Liver (tissue), 9 donors: ENCODE data around the gene TUBA3C. TPM values are rescaled to one million over a fixed set of nuclear protein-coding genes. Genes with fewer than 3 reads are reported as not detected.

Experiments
- DNase-seq: peaks from one replicate; pipeline ENCODE4 v3.0.0-alpha.2; 2017; ENCODE audit warnings: low spot score
- H3K27ac ChIP-seq, 2 donors: one replicate each; pipeline ENCODE4 v1.7.0; 2013; ENCODE audit warnings: inconsistent platforms in 2 of 2, low read length in 2 of 2, control low read depth in 1 of 2, low read depth in 1 of 2, mild to moderate bottlenecking in 1 of 2
- H3K27me3 ChIP-seq, 4 donors: one replicate each; pipeline versions ENCODE4 v1.6.1 to v1.7.0; 2013; ENCODE audit warnings: low read length in 3 of 4, inconsistent platforms in 1 of 4, mild to moderate bottlenecking in 1 of 4, moderate library complexity in 1 of 4; ENCODE audit not compliant: control insufficient read depth in 4 of 4, insufficient read depth in 4 of 4
- H3K36me3 ChIP-seq, 4 donors: one replicate each; pipeline versions ENCODE4 v1.6.1 to v1.7.0; 2013; ENCODE audit warnings: low read length in 3 of 4, mild to moderate bottlenecking in 3 of 4, low read depth in 1 of 4, moderate library complexity in 1 of 4; ENCODE audit not compliant: control insufficient read depth in 4 of 4, insufficient read depth in 3 of 4
- H3K4me1 ChIP-seq, 4 donors: one replicate each; pipeline versions ENCODE4 v1.6.1 to v1.7.0; 2013; ENCODE audit warnings: low read length in 3 of 4, mild to moderate bottlenecking in 3 of 4, moderate library complexity in 1 of 4; ENCODE audit not compliant: control insufficient read depth in 4 of 4, insufficient read depth in 4 of 4
- H3K4me3 ChIP-seq, 3 donors: one replicate each; pipeline versions ENCODE4 v1.6.1 to v1.7.0; 2013; ENCODE audit warnings: low read length in 3 of 3, control low read depth in 1 of 3, low read depth in 1 of 3, mild to moderate bottlenecking in 1 of 3
- H3K9ac ChIP-seq, 2 donors: one replicate each; pipeline ENCODE4 v1.7.0; 2013; ENCODE audit warnings: low read length in 2 of 2, mild to moderate bottlenecking in 2 of 2, moderate library complexity in 2 of 2, control low read depth in 1 of 2, low read depth in 1 of 2
- H3K9me3 ChIP-seq, 4 donors: one replicate each; pipeline versions ENCODE4 v1.6.1 to v1.7.0; 2013; ENCODE audit warnings: low read length in 3 of 4; ENCODE audit not compliant: control insufficient read depth in 4 of 4
- ATF3 ChIP-seq: IDR thresholded peaks from 2 replicates; pipeline ENCODE4 v1.6.1; 2016; ENCODE audit warnings: antibody characterized with exemption
- CTCF ChIP-seq: fragments of 150-350 bp; IDR thresholded peaks from 2 replicates; pipeline ENCODE4 v1.5.1; 2017; ENCODE audit warnings: improper control_type of control experiment, low read depth, low read length; ENCODE audit not compliant: missing input control
- EGR1 ChIP-seq, 2 donors: IDR thresholded peaks; 2 replicates each; pipeline ENCODE4 v1.6.1; 2016 to 2018; ENCODE audit warnings: antibody characterized with exemption in 2 of 2, low read depth in 2 of 2
- FOXA1 ChIP-seq: IDR thresholded peaks from 2 replicates; pipeline ENCODE4 v1.6.1; 2016; ENCODE audit warnings: antibody characterized with exemption
- FOXA2 ChIP-seq: IDR thresholded peaks from 2 replicates; pipeline ENCODE4 v1.6.1; 2016; ENCODE audit warnings: antibody characterized with exemption
- GABPA ChIP-seq, 2 donors: IDR thresholded peaks in 1 of 2; conservative IDR thresholded peaks in 1 of 2; 2 replicates each; pipeline ENCODE4 v1.6.1; 2016; ENCODE audit warnings: antibody characterized with exemption in 2 of 2, mild to moderate bottlenecking in 1 of 2, moderate library complexity in 1 of 2
- HNF4A ChIP-seq, 2 donors: conservative IDR thresholded peaks; 2 replicates each; pipeline ENCODE4 v1.6.1; 2016; ENCODE audit warnings: antibody characterized with exemption in 2 of 2, mild to moderate bottlenecking in 2 of 2
- HNF4G ChIP-seq: IDR thresholded peaks from 2 replicates; pipeline ENCODE4 v1.6.1; 2016; ENCODE audit warnings: antibody characterized with exemption
- JUND ChIP-seq, 2 donors: IDR thresholded peaks; 2 replicates each; pipeline ENCODE4 v1.6.1; 2016; ENCODE audit warnings: antibody characterized with exemption in 2 of 2
- NR2F2 ChIP-seq: IDR thresholded peaks from 2 replicates; pipeline ENCODE4 v1.6.1; 2016; ENCODE audit warnings: antibody characterized with exemption
- RAD21 ChIP-seq, 2 donors: IDR thresholded peaks; 2 replicates each; pipeline ENCODE4 v1.6.1; 2016; ENCODE audit warnings: antibody characterized with exemption in 2 of 2, mild to moderate bottlenecking in 2 of 2
- RXRA ChIP-seq, 2 donors: IDR thresholded peaks; 2 replicates each; pipeline ENCODE4 v1.6.1; 2017 to 2018; ENCODE audit warnings: antibody characterized with exemption in 2 of 2, mild to moderate bottlenecking in 1 of 2
- SP1 ChIP-seq: IDR thresholded peaks from 2 replicates; pipeline ENCODE4 v1.6.1; 2018; ENCODE audit warnings: antibody characterized with exemption, mild to moderate bottlenecking
- TAF1 ChIP-seq: conservative IDR thresholded peaks from 2 replicates; pipeline ENCODE4 v1.6.1; 2016; ENCODE audit warnings: antibody characterized with exemption, mild to moderate bottlenecking
- YY1 ChIP-seq: IDR thresholded peaks from 2 replicates; pipeline ENCODE4 v1.6.1; 2016; ENCODE audit warnings: antibody characterized with exemption, mild to moderate bottlenecking
- ZBTB33 ChIP-seq: IDR thresholded peaks from 2 replicates; pipeline ENCODE4 v1.6.1; 2016; ENCODE audit warnings: antibody characterized with exemption
- WGBS: extraction: QIAGEN DNeasy Blood & Tissue Kit; methylation state at CpG from one replicate; pipeline ENCODE4 v1.1.7; 2013; 5-methylcytosine and 5-hydroxymethylcytosine counted together
- polyA plus RNA-seq, 2 donors: library from polyadenylated mRNA; stranded (reverse) in 1 of 2; unstranded in 1 of 2; fragments of 200-250 nt in 1 of 2; fragments of >200 nt in 1 of 2; fragmentation: Nextera tagmentation in 1 of 2; extraction: Ambion mirVana in 1 of 2; gene quantifications; one replicate each; pipeline versions ENCODE4 v1.2.1 to v1.2.3, GENCODE V29; 2013 to 2015
- total RNA-seq, 2 donors: library from RNA; depleted of rRNA; stranded (reverse); fragments of >200 nt; gene quantifications; one replicate each; pipeline ENCODE4 v1.2.3, GENCODE V29; 2014
- donor health status: healthy.
- donor health status: healthy.
- donor health status: healthy.
- donor health status: healthy.
- donor health status: healthy.

Gene TUBA3C
- total and polyA plus RNA-seq, 4 donors = not detected

- no peak overlapping the region for H3K9ac ChIP-seq
- DNase-seq = no peak
- H3K27ac ChIP-seq = no peak overlapping the region
- H3K4me1 ChIP-seq = no peaks in the 10 kb centered on the region
- H3K36me3 ChIP-seq = no peaks in the 10 kb centered on the region
- peaks cover 0 to 3% (median 0%) of the 10 kb centered on the region in 4 donors for H3K9me3 ChIP-seq
- no peaks in the 10 kb centered on the region for H3K27me3 ChIP-seq
- H3K4me3 ChIP-seq = no peak overlapping the region
- TF ChIP-seq HNF4A (conservative IDR thresholded peaks at IDR 0.05) = no peak
- TF ChIP-seq HNF4G = no peak
- no peak for TF ChIP-seq SP1
- 69% methylated on average over 9 of the region's 9 CpGs for WGBS
Measured at GRCh38 chr13:19158526-19159174, 23.0 kb downstream of the TUBA3C start.

- WGBS = 51% methylated on average over 6 of the region's 6 CpGs
- no peak for DNase-seq
- no peak for TF ChIP-seq RAD21 (IDR thresholded peaks at IDR 0.05)
- no peak for TF ChIP-seq FOXA2
- no peak for TF ChIP-seq HNF4A (conservative IDR thresholded peaks at IDR 0.05)
- H3K27me3 ChIP-seq = no peaks in the 10 kb centered on the region
- peaks cover 0 to 3% (median 0%) of the 10 kb centered on the region in 4 donors for H3K9me3 ChIP-seq
- H3K27ac ChIP-seq = no peak overlapping the region
- no peak overlapping the region for H3K9ac ChIP-seq
- no peaks in the 10 kb centered on the region for H3K36me3 ChIP-seq
- no peak overlapping the region for H3K4me3 ChIP-seq
- H3K4me1 ChIP-seq = no peaks in the 10 kb centered on the region
Measured at GRCh38 chr13:19158006-19158405, 23.6 kb downstream of the TUBA3C start.

- TF ChIP-seq HNF4G = no peak
- TF ChIP-seq ZBTB33 = no peak
- TF ChIP-seq FOXA1 = no peak
- TF ChIP-seq ATF3 = no peak
- TF ChIP-seq FOXA2 = no peak
- Histone ChIP-seq H3K4me3 (no peak overlapping the region), H3K9me3 (no peaks in the 10 kb centered on the region), H3K36me3 (no peaks in the 10 kb centered on the region), H3K27ac (no peak overlapping the region), H3K9ac (no peak overlapping the region), H3K4me1 (no peaks in the 10 kb centered on the region), H3K27me3 (no peaks in the 10 kb centered on the region)
- WGBS = 61% methylated on average over 2 of the region's 2 CpGs
- no peak for DNase-seq
Measured at GRCh38 chr13:19157461-19157860, 24.2 kb downstream of the TUBA3C start.

GRCh38 chr13:19156013-19156825 is 25.4 kb downstream of the TUBA3C start:
- TF ChIP-seq ZBTB33 (no peak), FOXA1 (no peak), HNF4G (no peak), RXRA (IDR thresholded peaks at IDR 0.05) (no peak), TAF1 (no peak), YY1 (no peak), JUND (IDR thresholded peaks at IDR 0.05) (no peak), EGR1 (IDR thresholded peaks at IDR 0.05; ENCODE audit: low read depth in 2 of 2) (no peak), NR2F2 (no peak), GABPA (IDR thresholded peaks at IDR 0.05 in 1 of 2, conservative IDR thresholded peaks at IDR 0.05 in 1 of 2) (no peak), CTCF (no peak), HNF4A (conservative IDR thresholded peaks at IDR 0.05) (no peak), FOXA2 (no peak)
- Histone ChIP-seq H3K4me1 (no peaks in the 10 kb centered on the region), H3K27me3 (no peaks in the 10 kb centered on the region), H3K9me3 (no peaks in the 10 kb centered on the region), H3K27ac (no peak overlapping the region), H3K36me3 (no peaks in the 10 kb centered on the region), H3K9ac (no peak overlapping the region), H3K4me3 (no peak overlapping the region)
- DNase-seq = no peak
- WGBS = 76% methylated on average over 14 of the region's 14 CpGs
